Mesenchymal stem cell (in vitro differentiated cells and primary cell): ENCODE results near the gene LARGE1.

Experiments used
- DNase-seq: peaks from one replicate; pipeline ENCODE4 v3.0.0-alpha.2; 2013
- H2AFZ ChIP-seq: one replicate; pipeline ENCODE4 v1.6.1; 2013; ENCODE audit warnings: low read depth, mild to moderate bottlenecking, control low read depth, inconsistent platforms, low read length, moderate library complexity
- H2AK5ac ChIP-seq: 2 replicates; pipeline ENCODE4 v1.6.1; 2013; ENCODE audit warnings: low read length, moderate library complexity, mild to moderate bottlenecking, inconsistent platforms; ENCODE audit not compliant: severe bottlenecking
- H2BK120ac ChIP-seq: one replicate; pipeline ENCODE4 v1.6.1; 2013; ENCODE audit warnings: low read depth, mild to moderate bottlenecking, inconsistent platforms, low read length, moderate library complexity
- H2BK12ac ChIP-seq, 2 experiments: one replicate each; pipeline ENCODE4 v1.6.1; 2013; ENCODE audit warnings: inconsistent platforms in 2 of 2, low read length in 2 of 2, mild to moderate bottlenecking in 2 of 2, moderate library complexity in 2 of 2, control low read depth in 1 of 2
- H2BK15ac ChIP-seq: one replicate; pipeline ENCODE4 v1.6.1; 2013; ENCODE audit warnings: mild to moderate bottlenecking, low read depth, inconsistent platforms; ENCODE audit not compliant: poor library complexity, severe bottlenecking
- H2BK5ac ChIP-seq: 2 replicates; pipeline ENCODE4 v1.6.1; 2013; ENCODE audit warnings: low read depth, mild to moderate bottlenecking, low read length, control low read depth, inconsistent platforms; ENCODE audit not compliant: poor library complexity, severe bottlenecking
- H3K14ac ChIP-seq, 2 experiments: one replicate each; pipeline ENCODE4 v1.6.1; 2013; ENCODE audit warnings: inconsistent platforms in 2 of 2, low read length in 2 of 2, control low read depth in 1 of 2, mild to moderate bottlenecking in 1 of 2, moderate library complexity in 1 of 2
- H3K18ac ChIP-seq, 2 experiments: one replicate each; pipeline ENCODE4 v1.6.1; 2013; ENCODE audit warnings: inconsistent platforms in 2 of 2, low read length in 2 of 2, control low read depth in 1 of 2, low read depth in 1 of 2, mild to moderate bottlenecking in 1 of 2
- H3K23ac ChIP-seq, 2 experiments: one replicate each; pipeline ENCODE4 v1.6.1; 2013; ENCODE audit warnings: inconsistent platforms in 2 of 2, low read length in 2 of 2, mild to moderate bottlenecking in 2 of 2, moderate library complexity in 2 of 2, control low read depth in 1 of 2
- H3K27ac ChIP-seq: 2 replicates; pipeline ENCODE4 v1.5.1; 2013; ENCODE audit warnings: mild to moderate bottlenecking, moderate library complexity, low read length, control low read depth, inconsistent platforms; ENCODE audit not compliant: poor library complexity, severe bottlenecking
- H3K27me3 ChIP-seq, 2 experiments: 2 replicates each; pipeline versions ENCODE4 v1.6.1 to v1.7.0; 2013; ENCODE audit warnings: low read length in 2 of 2, mild to moderate bottlenecking in 2 of 2, moderate library complexity in 2 of 2, control low read depth in 1 of 2, inconsistent platforms in 1 of 2; ENCODE audit not compliant: control insufficient read depth in 1 of 2, insufficient read depth in 1 of 2
- H3K36me3 ChIP-seq, 2 experiments: 2 replicates each; pipeline versions ENCODE4 v1.6.1 to v1.7.0; 2013; ENCODE audit warnings: low read length in 2 of 2, control low read depth in 1 of 2, inconsistent platforms in 1 of 2, low read depth in 1 of 2, mild to moderate bottlenecking in 1 of 2; ENCODE audit not compliant: insufficient read depth in 2 of 2, control insufficient read depth in 1 of 2
- H3K4ac ChIP-seq, 2 experiments: one replicate each; pipeline ENCODE4 v1.6.1; 2013; ENCODE audit warnings: inconsistent platforms in 2 of 2, low read length in 2 of 2, mild to moderate bottlenecking in 2 of 2, moderate library complexity in 2 of 2, control low read depth in 1 of 2, low read depth in 1 of 2
- H3K4me1 ChIP-seq: 2 replicates; pipeline ENCODE4 v1.6.1; 2013; ENCODE audit warnings: low read depth, low read length, control low read depth; ENCODE audit not compliant: control insufficient read depth, insufficient read depth
- H3K4me2 ChIP-seq: 2 replicates; pipeline ENCODE4 v1.6.1; 2013; ENCODE audit warnings: low read length, mild to moderate bottlenecking, inconsistent platforms; ENCODE audit not compliant: poor library complexity, severe bottlenecking
- H3K4me3 ChIP-seq, 2 experiments: 2 replicates each; pipeline versions ENCODE4 v1.5.1 to v1.7.0; 2013; ENCODE audit warnings: low read length in 2 of 2, mild to moderate bottlenecking in 2 of 2, control low read depth in 1 of 2, low read depth in 1 of 2; ENCODE audit not compliant: insufficient read depth in 1 of 2
- H3K79me1 ChIP-seq: replicated peaks from 2 replicates; pipeline ENCODE4 v1.6.1; 2013; ENCODE audit warnings: mild to moderate bottlenecking, control low read depth, low read length, inconsistent platforms; ENCODE audit not compliant: poor library complexity, severe bottlenecking
- H3K9ac ChIP-seq: 2 replicates; pipeline ENCODE4 v1.7.0; 2013; ENCODE audit warnings: mild to moderate bottlenecking, low read length, moderate library complexity
- H3K9me3 ChIP-seq: 2 replicates; pipeline ENCODE4 v1.7.0; 2013; ENCODE audit warnings: mild to moderate bottlenecking, low read length; ENCODE audit not compliant: control insufficient read depth
- H4K8ac ChIP-seq: one replicate; pipeline ENCODE4 v1.6.1; 2013; ENCODE audit warnings: inconsistent platforms, mild to moderate bottlenecking, low read length, moderate library complexity
- H4K91ac ChIP-seq: one replicate; pipeline ENCODE4 v1.6.1; 2013; ENCODE audit warnings: mild to moderate bottlenecking, low read length, inconsistent platforms
- whole genome bisulfite sequencing: methylation state at CpG from one replicate; pipeline ENCODE4 v1.1.7; 2013; ENCODE audit warnings: mixed read lengths; 5-methylcytosine and 5-hydroxymethylcytosine counted together

Gene LARGE1

GRCh38 chr22:33324228-33324627 lies 596.0 kb downstream of the LARGE1 start:
- DNase-seq, result no peak
- Histone ChIP-seq H3K9me3 (no peaks in the 10 kb centered on the region), H3K4me2 (no peak overlapping the region), H4K8ac (no peak overlapping the region), H3K4me3 (no peak overlapping the region), H2BK15ac (no peak overlapping the region), H3K14ac (no peak overlapping the region), H2AK5ac (peak overlapping the region; percentile 12), H3K79me1 (no peaks in the 10 kb centered on the region), H3K23ac (no peak overlapping the region), H2BK12ac (no peak overlapping the region), H3K18ac (no peak overlapping the region), H3K4me1 (peaks cover 15% of the 10 kb centered on the region), H2AFZ (no peak overlapping the region), H4K91ac (no peak overlapping the region), H3K27me3 (no peaks in the 10 kb centered on the region), H3K36me3 (peaks cover 0 to 20% of the 10 kb centered on the region in 2 experiments), H2BK120ac (no peak overlapping the region), H3K4ac (no peak overlapping the region), H3K9ac (no peak overlapping the region), H3K27ac (no peak overlapping the region), H2BK5ac (no peak overlapping the region)
- 91% methylated on average over 2 of the region's 2 CpGs for WGBS

GRCh38 chr22:33321466-33321865 lies 598.8 kb downstream of the LARGE1 start:
- Histone ChIP-seq H2AK5ac (no peak overlapping the region), H3K23ac (no peak overlapping the region), H3K79me1 (no peaks in the 10 kb centered on the region), H3K27me3 (no peaks in the 10 kb centered on the region), H3K4me3 (no peak overlapping the region), H3K18ac (no peak overlapping the region), H3K9me3 (no peaks in the 10 kb centered on the region), H3K9ac (no peak overlapping the region), H2BK5ac (no peak overlapping the region), H2BK12ac (no peak overlapping the region), H2BK15ac (no peak overlapping the region), H3K4ac (no peak overlapping the region), H3K36me3 (peaks cover 0 to 16% of the 10 kb centered on the region in 2 experiments), H2BK120ac (no peak overlapping the region), H3K4me2 (no peak overlapping the region), H3K14ac (no peak overlapping the region), H3K27ac (no peak overlapping the region), H2AFZ (no peak overlapping the region), H4K8ac (no peak overlapping the region), H3K4me1 (peaks cover 7% of the 10 kb centered on the region), H4K91ac (no peak overlapping the region)
- DNase-seq, result no peak
- 95% methylated on average over 3 of the region's 3 CpGs for WGBS

- Histone ChIP-seq H3K9me3 (no peaks in the 10 kb centered on the region), H2AK5ac (no peak overlapping the region), H3K36me3 (peaks cover 8 to 36% of the 10 kb centered on the region in 2 experiments), H3K79me1 (no peaks in the 10 kb centered on the region), H3K14ac (no peak overlapping the region), H3K4ac (no peak overlapping the region), H3K18ac (no peak overlapping the region), H3K23ac (no peak overlapping the region), H3K4me3 (no peak overlapping the region), H3K4me2 (no peak overlapping the region), H2AFZ (no peak overlapping the region), H2BK5ac (no peak overlapping the region), H3K9ac (no peak overlapping the region), H4K8ac (no peak overlapping the region), H3K27ac (no peak overlapping the region), H3K27me3 (no peaks in the 10 kb centered on the region), H2BK12ac (no peak overlapping the region), H2BK120ac (no peak overlapping the region), H2BK15ac (no peak overlapping the region), H3K4me1 (no peaks in the 10 kb centered on the region), H4K91ac (no peak overlapping the region)
- 95% methylated on average over 15 of the region's 15 CpGs for WGBS
- DNase-seq, result no peak
These were observed 604.3 kb downstream of the LARGE1 start for GRCh38 chr22:33315954-33316353.

GRCh38 chr22:33315117-33315516 lies 605.2 kb downstream of the LARGE1 start:
- no peak overlapping the region for H3K9ac ChIP-seq
- no peaks in the 10 kb centered on the region for H3K27me3 ChIP-seq
- DNase-seq, result no peak
- no peak overlapping the region for H4K91ac ChIP-seq
- H3K4ac ChIP-seq, result no peak overlapping the region
- no peak overlapping the region for H3K4me3 ChIP-seq
- H2BK15ac ChIP-seq, result no peak overlapping the region
- H3K9me3 ChIP-seq, result no peaks in the 10 kb centered on the region
- H2BK120ac ChIP-seq, result no peak overlapping the region
- peaks cover 8 to 39% of the 10 kb centered on the region in 2 experiments for H3K36me3 ChIP-seq
- WGBS, result 94% methylated on average over 9 of the region's 11 CpGs
- no peaks in the 10 kb centered on the region for H3K79me1 ChIP-seq
- no peak overlapping the region for H3K27ac ChIP-seq
- H2AK5ac ChIP-seq, result no peak overlapping the region
- no peak overlapping the region for H3K23ac ChIP-seq
- H4K8ac ChIP-seq, result no peak overlapping the region
- H2AFZ ChIP-seq, result no peak overlapping the region
- H3K18ac ChIP-seq, result no peak overlapping the region
- H3K14ac ChIP-seq, result no peak overlapping the region
- no peak overlapping the region for H2BK12ac ChIP-seq
- H3K4me2 ChIP-seq, result no peak overlapping the region
- H3K4me1 ChIP-seq, result no peaks in the 10 kb centered on the region
- H2BK5ac ChIP-seq, result no peak overlapping the region
